Effector memory CD8-positive, alpha-beta T cell (primary cell): ENCODE results near the gene CYP4A11.
"Not testable (repeated sequence)": the region's sequence is repeated elsewhere in the genome, so short reads cannot be mapped to it uniquely, and the experiment has no call there.

Source experiments
- ATAC-seq: fragments of 150-1000 bp; cut with Tn5 transposase; replicated peaks from 2 replicates; pipeline ENCODE4 v1.10.0; 2021; ENCODE audit warnings: mild to moderate bottlenecking, moderate library complexity
- DNase-seq, 3 experiments: peaks; one replicate each; pipeline ENCODE4 v3.0.0; 2021
- H3K27ac Mint-ChIP-seq, 2 donors: one replicate each; pipeline ENCODE4 v1.8.0; 2022; ENCODE audit warnings: mild to moderate bottlenecking in 2 of 2, mixed read lengths in 2 of 2, moderate library complexity in 2 of 2
- H3K27me3 Mint-ChIP-seq, 2 donors: one replicate each; pipeline ENCODE4 v1.8.0; 2022; ENCODE audit warnings: mixed read lengths in 2 of 2
- H3K36me3 Mint-ChIP-seq: one replicate; pipeline ENCODE4 v1.8.0; 2022; ENCODE audit warnings: mild to moderate bottlenecking, moderate library complexity, mixed read lengths; ENCODE audit not compliant: insufficient read depth
- H3K4me1 Mint-ChIP-seq, 2 donors: one replicate each; pipeline ENCODE4 v1.8.0; 2022; ENCODE audit warnings: low read depth in 2 of 2, mixed read lengths in 2 of 2
- H3K4me3 Mint-ChIP-seq, 2 donors: one replicate each; pipeline ENCODE4 v1.8.0; 2022; ENCODE audit warnings: mild to moderate bottlenecking in 2 of 2, mixed read lengths in 2 of 2, moderate library complexity in 2 of 2
- H3K9me3 Mint-ChIP-seq, 2 donors: one replicate each; pipeline ENCODE4 v1.8.0; 2022; ENCODE audit warnings: mixed read lengths in 2 of 2

Gene CYP4A11

DNA sequence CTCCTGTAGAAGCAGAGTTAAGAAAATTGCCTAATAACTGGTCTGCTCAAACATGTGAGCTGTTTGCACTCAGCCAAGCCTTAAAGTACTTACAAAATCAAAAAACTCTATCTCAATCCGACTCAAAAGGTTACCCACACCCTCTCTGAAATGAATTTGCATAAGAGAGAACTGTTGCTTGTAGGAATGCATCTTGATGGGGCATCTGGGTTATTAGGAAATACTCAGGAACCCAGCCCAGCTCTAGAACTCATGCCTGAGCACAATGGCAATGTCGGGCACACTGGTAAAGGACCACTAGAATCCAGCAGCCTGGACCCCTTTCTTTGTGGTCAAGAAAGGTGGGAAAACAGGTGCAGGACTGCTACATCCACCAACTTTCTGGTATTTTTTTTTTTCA, 6.4 kb upstream of the CYP4A11 start:
- H3K36me3 Mint-ChIP-seq, H3K27ac Mint-ChIP-seq, H3K4me3 Mint-ChIP-seq, ATAC-seq, DNase-seq, H3K4me1 Mint-ChIP-seq, H3K9me3 Mint-ChIP-seq: not testable (repeated sequence)
- peaks cover 40 to 74% of the 10 kb centered on the region in 2 donors for H3K27me3 Mint-ChIP-seq

GRCh38 chr1:46942086-46942485, 810 bp upstream of the CYP4A11 start:
- H3K27ac Mint-ChIP-seq, result no peak overlapping the region

GRCh38 chr1:46940307-46940706, 969 bp downstream of the CYP4A11 start:
- no peak overlapping the region for H3K4me3 Mint-ChIP-seq
- no peak overlapping the region for H3K27ac Mint-ChIP-seq
- no peaks in the 10 kb centered on the region for H3K9me3 Mint-ChIP-seq
- peaks cover 10 to 55% of the 10 kb centered on the region in 2 donors for H3K27me3 Mint-ChIP-seq
- no peaks in the 10 kb centered on the region for H3K36me3 Mint-ChIP-seq
- no peaks in the 10 kb centered on the region for H3K4me1 Mint-ChIP-seq
- ATAC-seq, result no peak
- no peak for DNase-seq

More at GRCh38 chr1:46942086-46942485, 810 bp upstream of the CYP4A11 start:
- H3K9me3 Mint-ChIP-seq, result no peaks in the 10 kb centered on the region
- no peak for ATAC-seq
- H3K4me1 Mint-ChIP-seq, result no peaks in the 10 kb centered on the region
- H3K27me3 Mint-ChIP-seq, result peaks cover 19 to 55% of the 10 kb centered on the region in 2 donors
- DNase-seq, result no peak
- H3K36me3 Mint-ChIP-seq, result no peaks in the 10 kb centered on the region
- no peak overlapping the region for H3K4me3 Mint-ChIP-seq

GRCh38 chr1:46937270-46937669, 4.0 kb downstream of the CYP4A11 start:
- no peak overlapping the region for H3K27ac Mint-ChIP-seq
- no peak overlapping the region for H3K4me3 Mint-ChIP-seq
- H3K36me3 Mint-ChIP-seq, result no peaks in the 10 kb centered on the region
- DNase-seq (no peak), ATAC-seq (no peak)
- no peaks in the 10 kb centered on the region for H3K9me3 Mint-ChIP-seq
- H3K4me1 Mint-ChIP-seq, result no peaks in the 10 kb centered on the region
- peaks cover 0 to 29% of the 10 kb centered on the region in 2 donors for H3K27me3 Mint-ChIP-seq

DNA sequence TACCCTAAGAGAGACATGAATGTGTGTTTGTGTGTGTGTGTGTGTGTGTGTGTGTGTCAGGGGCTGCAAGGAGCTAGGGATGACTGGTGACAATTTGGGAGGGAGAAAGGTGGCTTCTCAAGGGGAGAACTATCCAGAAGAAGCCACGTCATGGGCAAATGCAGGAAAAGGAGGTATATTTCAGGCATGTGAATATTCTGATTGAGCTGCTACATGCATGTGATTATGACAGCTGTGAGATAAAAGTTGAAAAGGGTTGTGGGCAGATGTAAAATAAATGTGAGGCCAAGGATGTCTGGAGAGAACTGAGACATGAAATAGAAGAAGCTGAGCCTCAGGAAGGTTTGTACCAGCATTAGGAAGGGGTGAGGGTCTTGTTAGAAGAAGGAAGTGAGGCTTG, 4.5 kb downstream of the CYP4A11 start:
- Mint-ChIP-seq H3K4me1 (no peaks in the 10 kb centered on the region), H3K9me3 (no peaks in the 10 kb centered on the region), H3K27ac (no peak overlapping the region), H3K27me3 (peaks cover 2 to 34% of the 10 kb centered on the region in 2 donors), H3K4me3 (no peak overlapping the region), H3K36me3 (no peaks in the 10 kb centered on the region)
- ATAC-seq, result no peak
- no peak for DNase-seq

GRCh38 chr1:46934852-46935251, 6.4 kb downstream of the CYP4A11 start:
- H3K36me3 Mint-ChIP-seq, H3K4me1 Mint-ChIP-seq, H3K27ac Mint-ChIP-seq, DNase-seq, H3K9me3 Mint-ChIP-seq, ATAC-seq, H3K4me3 Mint-ChIP-seq: not testable (repeated sequence)
- peaks cover 22 to 44% of the 10 kb centered on the region in 2 donors for H3K27me3 Mint-ChIP-seq

GRCh38 chr1:46932020-46932419, 9.3 kb downstream of the CYP4A11 start:
- not testable (repeated sequence) for H3K4me1 Mint-ChIP-seq, H3K9me3 Mint-ChIP-seq, H3K4me3 Mint-ChIP-seq, DNase-seq, ATAC-seq, H3K27ac Mint-ChIP-seq, H3K36me3 Mint-ChIP-seq
- peaks cover 42 to 62% of the 10 kb centered on the region in 2 donors for H3K27me3 Mint-ChIP-seq

DNA sequence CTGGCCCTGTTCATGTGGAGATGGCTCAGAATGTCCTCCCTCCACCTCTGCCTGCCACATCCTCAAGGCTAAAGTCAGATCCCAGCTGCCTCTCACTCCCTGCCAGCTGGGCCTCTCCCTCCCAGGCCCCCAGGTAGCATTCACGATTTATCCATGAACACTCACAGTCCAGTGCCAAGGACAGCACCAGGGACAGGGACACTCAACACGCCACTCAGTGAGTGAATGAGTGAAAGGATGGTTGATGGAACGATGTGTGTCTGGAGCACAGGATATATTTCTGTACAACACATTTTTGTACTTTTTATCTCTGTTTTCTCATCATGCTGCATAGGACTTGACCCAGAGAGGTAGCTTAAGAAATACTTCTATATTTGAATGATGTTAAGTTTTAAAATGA, 10.1 kb downstream of the CYP4A11 start:
- peaks cover 46 to 62% of the 10 kb centered on the region in 2 donors for H3K27me3 Mint-ChIP-seq
- H3K27ac Mint-ChIP-seq, result no peak overlapping the region
- no peaks in the 10 kb centered on the region for H3K4me1 Mint-ChIP-seq
- no peak overlapping the region for H3K4me3 Mint-ChIP-seq
- no peaks in the 10 kb centered on the region for H3K36me3 Mint-ChIP-seq
- no peaks in the 10 kb centered on the region for H3K9me3 Mint-ChIP-seq
- DNase-seq, result no peak
- ATAC-seq, result no peak

- ATAC-seq (no peak), DNase-seq (no peak)
- no peaks in the 10 kb centered on the region for H3K4me1 Mint-ChIP-seq
- H3K4me3 Mint-ChIP-seq, result no peak overlapping the region
- H3K36me3 Mint-ChIP-seq, result no peaks in the 10 kb centered on the region
- peaks cover 69 to 98% of the 10 kb centered on the region in 2 donors for H3K27me3 Mint-ChIP-seq
- no peak overlapping the region for H3K27ac Mint-ChIP-seq
- peaks cover 3 to 11% of the 10 kb centered on the region in 2 donors for H3K9me3 Mint-ChIP-seq
These were observed 13.9 kb downstream of the CYP4A11 start for GRCh38 chr1:46927249-46927835.

DNA sequence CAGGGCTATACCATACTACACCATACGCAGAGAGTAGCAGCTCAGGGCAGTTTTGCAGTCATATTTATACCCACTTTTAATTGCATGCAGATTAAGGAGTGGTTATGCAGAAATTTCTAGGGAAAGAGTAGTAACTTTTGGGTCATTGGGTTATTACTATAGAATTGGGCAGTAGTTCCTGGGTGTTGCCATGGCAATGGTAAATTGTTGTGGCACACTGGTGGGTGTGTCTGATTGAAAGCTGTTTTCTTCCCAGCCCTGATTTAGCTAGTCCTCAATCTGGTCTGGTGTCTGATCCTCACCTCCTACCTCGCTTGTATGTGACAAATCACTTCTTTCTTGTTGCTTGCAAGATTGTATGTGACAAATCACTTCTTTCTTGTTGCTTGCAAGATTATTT, 30.5 kb downstream of the CYP4A11 start:
- no peak overlapping the region for H3K27ac Mint-ChIP-seq

GRCh38 chr1:46903481-46903880, 37.8 kb downstream of the CYP4A11 start:
- H3K4me3 Mint-ChIP-seq, result no peak overlapping the region
- H3K27me3 Mint-ChIP-seq, result peaks cover 49 to 54% of the 10 kb centered on the region in 2 donors
- no peak overlapping the region for H3K27ac Mint-ChIP-seq
- no peaks in the 10 kb centered on the region for H3K4me1 Mint-ChIP-seq
- H3K9me3 Mint-ChIP-seq, result peaks cover 9 to 13% of the 10 kb centered on the region in 2 donors
- ATAC-seq (no peak), DNase-seq (no peak)
- H3K36me3 Mint-ChIP-seq, result no peaks in the 10 kb centered on the region

More for the DNA sequence above, 30.5 kb downstream of the CYP4A11 start:
- no peaks in the 10 kb centered on the region for H3K36me3 Mint-ChIP-seq
- DNase-seq (no peak), ATAC-seq (no peak)
- H3K4me1 Mint-ChIP-seq, result no peaks in the 10 kb centered on the region
- peaks cover 0 to 7% of the 10 kb centered on the region in 2 donors for H3K9me3 Mint-ChIP-seq
- H3K27me3 Mint-ChIP-seq, result peaks cover 9 to 31% of the 10 kb centered on the region in 2 donors
- no peak overlapping the region for H3K4me3 Mint-ChIP-seq

DNA sequence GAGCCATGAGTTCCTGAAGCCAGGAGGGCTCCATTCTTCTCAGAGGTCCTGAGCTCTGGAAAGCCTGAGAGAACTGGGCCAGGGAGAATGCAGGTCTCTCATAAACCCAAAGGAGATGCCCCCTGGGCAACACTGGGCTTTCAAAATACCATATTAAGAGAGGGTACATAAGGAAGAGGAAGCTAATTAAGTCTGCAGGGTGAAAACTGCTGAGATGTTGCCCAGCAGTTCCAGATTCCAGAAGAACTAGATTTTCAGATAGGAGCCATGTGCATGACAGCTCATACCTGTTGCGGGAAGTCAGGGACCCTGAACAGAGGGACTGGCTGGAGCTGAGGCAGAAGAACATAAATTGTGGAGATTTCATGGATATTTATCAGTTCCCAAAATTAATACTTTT, 40.9 kb downstream of the CYP4A11 start:
- Mint-ChIP-seq H3K4me1 (no peaks in the 10 kb centered on the region), H3K4me3 (no peak overlapping the region), H3K9me3 (peaks cover 5 to 9% of the 10 kb centered on the region in 2 donors), H3K27ac (no peak overlapping the region), H3K27me3 (peaks cover 46 to 55% of the 10 kb centered on the region in 2 donors), H3K36me3 (no peaks in the 10 kb centered on the region)
- ATAC-seq, result no peak
- DNase-seq, result no peak

DNA sequence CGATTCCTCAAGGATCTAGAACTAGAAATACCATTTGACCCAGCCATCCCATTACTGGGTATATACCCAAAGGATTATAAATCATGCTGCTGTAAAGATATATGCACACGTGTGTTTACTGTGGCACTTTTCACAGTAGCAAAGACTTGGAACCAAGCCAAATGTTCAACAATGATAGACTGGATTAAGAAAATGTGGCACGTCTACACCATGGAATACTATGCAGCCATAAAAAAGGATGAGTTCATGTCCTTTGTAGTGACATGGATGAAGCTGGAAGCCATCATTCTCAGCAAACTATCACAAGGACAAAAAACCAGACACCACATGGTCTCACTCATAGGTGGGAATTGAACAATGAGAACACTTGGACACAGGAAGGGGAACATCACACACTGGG, 59.6 kb downstream of the CYP4A11 start:
- not testable (repeated sequence) for H3K27ac Mint-ChIP-seq, DNase-seq, H3K9me3 Mint-ChIP-seq, H3K36me3 Mint-ChIP-seq, ATAC-seq, H3K4me3 Mint-ChIP-seq, H3K4me1 Mint-ChIP-seq
- H3K27me3 Mint-ChIP-seq, result peaks cover 10 to 25% of the 10 kb centered on the region in 2 donors
